Measurements from ENCODE around the gene HOXA4.
A peak's percentile ranks its signal among the peaks of the same experiment; 100 is the strongest.

HOXA4 gene

GRCh38 chr7:27172823-27173510 is 42.4 kb upstream of the HOXA4 start:
- peak in 1 of 2 experiments; percentile 76 for DNase-seq (ENCODE audit: low spot score in 2 of 2)
- Histone ChIP-seq H3K9me3 (no peaks in the 10 kb centered on the region), H3K4me3 (peak overlapping the region; percentile 70), H3K36me3 (replicated peaks) (peaks cover 24% of the 10 kb centered on the region), H3K4me1 (peaks cover 11% of the 10 kb centered on the region), H3K27me3 (ENCODE audit: low read depth) (no peaks in the 10 kb centered on the region)
- in situ Hi-C loops (cut with MboI; ENCODE audit: low sequenced_read_pairs) = loop anchor here (25.0 kb wide), 1 partner anchor 961 kb away; the partner anchor contains the start of genes CBX3 and HNRNPA2B1

- peaks cover 29% of the 10 kb centered on the region for H3K36me3 ChIP-seq (replicated peaks)
- peak; percentile 42 to 49 for DNase-seq (ENCODE audit: low spot score in 2 of 2)
- in situ Hi-C loops (cut with MboI; ENCODE audit: low sequenced_read_pairs) = loop anchor here (25.0 kb wide), 1 partner anchor 960 kb away; the partner anchor contains the start of genes CBX3 and HNRNPA2B1
- peaks cover 9% of the 10 kb centered on the region for H3K4me1 ChIP-seq
- no peaks in the 10 kb centered on the region for H3K27me3 ChIP-seq (ENCODE audit: low read depth)
- H3K9me3 ChIP-seq = no peaks in the 10 kb centered on the region
- peak overlapping the region; percentile 70 for H3K4me3 ChIP-seq
Observed at GRCh38 chr7:27172315-27172774, 41.8 kb upstream of the HOXA4 start.

- H3K36me3 ChIP-seq (replicated peaks) = peaks cover 29% of the 10 kb centered on the region
- H3K9me3 ChIP-seq = no peaks in the 10 kb centered on the region
- no peaks in the 10 kb centered on the region for H3K27me3 ChIP-seq (ENCODE audit: low read depth)
- DNase-seq (ENCODE audit: low spot score in 2 of 2) = peak; percentile 58 to 63
- peaks cover 9% of the 10 kb centered on the region for H3K4me1 ChIP-seq
- in situ Hi-C loops (cut with MboI; ENCODE audit: low sequenced_read_pairs) = loop anchor here (25.0 kb wide), 1 partner anchor 959 kb away; the partner anchor contains the start of genes CBX3 and HNRNPA2B1
- H3K4me3 ChIP-seq = peak overlapping the region; percentile 70
Observed at GRCh38 chr7:27171637-27172314, 41.2 kb upstream of the HOXA4 start.

GRCh38 chr7:27171325-27171636 is 40.7 kb upstream of the HOXA4 start:
- H3K4me1 ChIP-seq = peaks cover 9% of the 10 kb centered on the region
- DNase-seq (ENCODE audit: low spot score in 2 of 2) = peak in 1 of 2 experiments; percentile 72
- in situ Hi-C loops (cut with MboI; ENCODE audit: low sequenced_read_pairs) = loop anchor here (25.0 kb wide), 1 partner anchor 959 kb away; the partner anchor contains the start of genes CBX3 and HNRNPA2B1
- peak overlapping the region; percentile 70 for H3K4me3 ChIP-seq
- H3K9me3 ChIP-seq = no peaks in the 10 kb centered on the region
- H3K27me3 ChIP-seq (ENCODE audit: low read depth) = no peaks in the 10 kb centered on the region
- peaks cover 29% of the 10 kb centered on the region for H3K36me3 ChIP-seq (replicated peaks)

GRCh38 chr7:27170426-27171324 is 40.1 kb upstream of the HOXA4 start:
- in situ Hi-C loops (cut with MboI; ENCODE audit: low sequenced_read_pairs) = loop anchor here (25.0 kb wide), 1 partner anchor 958 kb away; the partner anchor contains the start of genes CBX3 and HNRNPA2B1
- Histone ChIP-seq H3K9me3 (no peaks in the 10 kb centered on the region), H3K36me3 (replicated peaks) (peaks cover 29% of the 10 kb centered on the region), H3K4me1 (peaks cover 9% of the 10 kb centered on the region), H3K4me3 (peak overlapping the region; percentile 70), H3K27me3 (ENCODE audit: low read depth) (no peaks in the 10 kb centered on the region)
- peak in 1 of 2 experiments; percentile 83 for DNase-seq (ENCODE audit: low spot score in 2 of 2)

- peak; percentile 49 to 69 for DNase-seq (ENCODE audit: low spot score in 2 of 2)
- H3K27me3 ChIP-seq (ENCODE audit: low read depth) = no peaks in the 10 kb centered on the region
- peak overlapping the region; percentile 70 for H3K4me3 ChIP-seq
- no peaks in the 10 kb centered on the region for H3K9me3 ChIP-seq
- peaks cover 8% of the 10 kb centered on the region for H3K4me1 ChIP-seq
- H3K36me3 ChIP-seq (replicated peaks) = peaks cover 29% of the 10 kb centered on the region
- in situ Hi-C loops (cut with MboI; ENCODE audit: low sequenced_read_pairs) = loop anchor here (25.0 kb wide), 1 partner anchor 958 kb away; the partner anchor contains the start of genes CBX3 and HNRNPA2B1
Observed at GRCh38 chr7:27169658-27170425, 39.3 kb upstream of the HOXA4 start.

- in situ Hi-C loops (cut with MboI; ENCODE audit: low sequenced_read_pairs) = loop anchor here (25.0 kb wide), 1 partner anchor 956 kb away; the partner anchor contains the start of genes CBX3 and HNRNPA2B1
- Histone ChIP-seq H3K4me1 (peaks cover 3% of the 10 kb centered on the region; the same call in 1 of the 2 replicates), H3K9me3 (no peaks in the 10 kb centered on the region), H3K36me3 (replicated peaks) (peaks cover 42% of the 10 kb centered on the region), H3K4me3 (peak overlapping the region; percentile 70), H3K27me3 (ENCODE audit: low read depth) (no peaks in the 10 kb centered on the region)
- peak; percentile 62 to 76 for DNase-seq (ENCODE audit: low spot score in 2 of 2)
Observed at GRCh38 chr7:27168265-27168947, 37.8 kb upstream of the HOXA4 start.

GRCh38 chr7:27167916-27168264 is 37.3 kb upstream of the HOXA4 start:
- Histone ChIP-seq H3K4me1 (peaks cover 3% of the 10 kb centered on the region; the same call in 1 of the 2 replicates), H3K36me3 (replicated peaks) (peaks cover 47% of the 10 kb centered on the region), H3K4me3 (peak overlapping the region; percentile 70), H3K9me3 (no peaks in the 10 kb centered on the region), H3K27me3 (ENCODE audit: low read depth) (no peaks in the 10 kb centered on the region)
- DNase-seq (ENCODE audit: low spot score in 2 of 2) = peak in 1 of 2 experiments; percentile 22
- in situ Hi-C loops (cut with MboI; ENCODE audit: low sequenced_read_pairs) = loop anchor here (25.0 kb wide), 1 partner anchor 956 kb away; the partner anchor contains the start of genes CBX3 and HNRNPA2B1

- H3K4me1 ChIP-seq = peaks cover 3% of the 10 kb centered on the region; the same call in 1 of the 2 replicates
- H3K27me3 ChIP-seq (ENCODE audit: low read depth) = no peaks in the 10 kb centered on the region
- in situ Hi-C loops (cut with MboI; ENCODE audit: low sequenced_read_pairs) = loop anchor here (25.0 kb wide), 1 partner anchor 955 kb away; the partner anchor contains the start of genes CBX3 and HNRNPA2B1
- peak overlapping the region; percentile 70 for H3K4me3 ChIP-seq
- DNase-seq (ENCODE audit: low spot score in 2 of 2) = peak; percentile 73 to 76
- peaks cover 52% of the 10 kb centered on the region for H3K36me3 ChIP-seq (replicated peaks)
- no peaks in the 10 kb centered on the region for H3K9me3 ChIP-seq
Observed at GRCh38 chr7:27166531-27167505, 36.3 kb upstream of the HOXA4 start.

GRCh38 chr7:27165996-27166530 is 35.5 kb upstream of the HOXA4 start:
- Histone ChIP-seq H3K4me3 (peak overlapping the region; percentile 70), H3K9me3 (no peaks in the 10 kb centered on the region), H3K4me1 (0 out of 2 replicates have a peak, but pooled peaks cover 3% of the 10 kb centered on the region), H3K36me3 (replicated peaks) (peaks cover 48% of the 10 kb centered on the region), H3K27me3 (ENCODE audit: low read depth) (no peaks in the 10 kb centered on the region)
- peak; percentile 73 to 76 for DNase-seq (ENCODE audit: low spot score in 2 of 2)
- in situ Hi-C loops (cut with MboI; ENCODE audit: low sequenced_read_pairs) = loop anchor here (25.0 kb wide), 1 partner anchor 954 kb away; the partner anchor contains the start of genes CBX3 and HNRNPA2B1

Measured in HAP-1 (cell line).